Measurements from ENCODE around the gene SLFN11.

SLFN11 gene

DNA sequence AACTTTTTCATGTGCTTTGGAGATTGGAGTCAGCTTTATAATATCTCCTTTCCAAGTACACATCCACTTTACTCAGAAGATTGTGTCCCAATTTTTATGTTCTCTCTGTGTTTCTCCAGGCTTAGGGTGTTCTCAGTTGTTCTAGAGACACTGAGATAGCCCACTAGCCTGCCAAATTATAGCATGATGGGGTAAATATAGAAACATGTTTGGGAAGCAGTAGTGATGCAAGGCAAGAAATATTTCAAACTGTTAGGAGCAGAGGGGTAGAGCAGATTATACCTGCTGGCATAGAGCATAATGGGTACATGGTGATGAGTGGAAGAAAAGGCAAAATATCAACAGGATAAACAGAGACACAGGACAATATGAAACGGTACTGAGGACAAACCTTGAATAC lies 12.4 kb downstream of the SLFN11 start:
- H3K9me3 ChIP-seq (ENCODE audit: control insufficient read depth, low read length), result no peaks in the 10 kb centered on the region
- H3K27me3 ChIP-seq (ENCODE audit: control insufficient read depth, insufficient read depth, low read length), result no peaks in the 10 kb centered on the region
- no peak overlapping the region for H3K4me2 ChIP-seq (ENCODE audit: low read length)
- no peak overlapping the region for H3K27ac ChIP-seq
- no peaks in the 10 kb centered on the region for H3K79me2 ChIP-seq
- H3K4me1 ChIP-seq, result no peaks in the 10 kb centered on the region
- no peak overlapping the region for H3K9ac ChIP-seq
- TF ChIP-seq CTCF (IDR thresholded peaks at IDR 0.05), result no peak
- no peak overlapping the region for H2AFZ ChIP-seq
- H3K4me3 ChIP-seq (ENCODE audit: low read depth, low read length), result no peak overlapping the region
- no peaks in the 10 kb centered on the region for H3K36me3 ChIP-seq (ENCODE audit: control insufficient read depth, insufficient read depth, low read length)

- Histone ChIP-seq H3K27ac (no peak overlapping the region), H3K4me3 (ENCODE audit: low read depth, low read length) (no peak overlapping the region), H3K36me3 (ENCODE audit: control insufficient read depth, insufficient read depth, low read length) (no peaks in the 10 kb centered on the region), H3K9me3 (ENCODE audit: control insufficient read depth, low read length) (no peaks in the 10 kb centered on the region), H2AFZ (no peak overlapping the region), H3K4me2 (ENCODE audit: low read length) (no peak overlapping the region), H3K9ac (no peak overlapping the region), H3K4me1 (no peaks in the 10 kb centered on the region), H3K27me3 (ENCODE audit: control insufficient read depth, insufficient read depth, low read length) (no peaks in the 10 kb centered on the region), H3K79me2 (no peaks in the 10 kb centered on the region)
- no peak for TF ChIP-seq CTCF (IDR thresholded peaks at IDR 0.05)
Measured at GRCh38 chr17:35359398-35359797, 14.0 kb downstream of the SLFN11 start.

DNA sequence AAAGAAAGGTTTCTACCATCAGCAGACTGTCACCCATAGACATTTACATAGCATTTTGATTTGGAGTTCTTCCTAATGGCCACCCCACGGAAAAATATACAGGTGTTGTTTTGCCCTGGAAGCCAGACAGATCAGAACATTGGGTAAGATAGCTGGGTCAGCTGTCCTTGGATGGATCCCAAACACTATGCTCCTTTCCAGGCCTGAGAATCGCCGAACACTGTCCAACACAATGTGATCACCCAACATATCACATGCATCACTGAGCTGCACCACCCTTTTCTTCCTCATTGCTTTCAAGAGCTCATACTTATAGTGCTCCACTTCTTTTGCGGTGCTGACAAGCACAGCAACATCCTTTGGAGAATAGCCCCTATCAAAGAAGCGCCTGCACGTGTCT lies 21.1 kb downstream of the SLFN11 start:
- no peak overlapping the region for H3K27ac ChIP-seq
- no peaks in the 10 kb centered on the region for H3K27me3 ChIP-seq (ENCODE audit: control insufficient read depth, insufficient read depth, low read length)
- H3K4me1 ChIP-seq, result no peaks in the 10 kb centered on the region
- no peaks in the 10 kb centered on the region for H3K79me2 ChIP-seq
- no peak overlapping the region for H2AFZ ChIP-seq
- H3K9ac ChIP-seq, result no peak overlapping the region
- no peak for TF ChIP-seq CTCF (IDR thresholded peaks at IDR 0.05)
- no peak overlapping the region for H3K4me2 ChIP-seq (ENCODE audit: low read length)
- H3K36me3 ChIP-seq (ENCODE audit: control insufficient read depth, insufficient read depth, low read length), result no peaks in the 10 kb centered on the region
- H3K4me3 ChIP-seq (ENCODE audit: low read depth, low read length), result no peak overlapping the region
- H3K9me3 ChIP-seq (ENCODE audit: control insufficient read depth, low read length), result no peaks in the 10 kb centered on the region

DNA sequence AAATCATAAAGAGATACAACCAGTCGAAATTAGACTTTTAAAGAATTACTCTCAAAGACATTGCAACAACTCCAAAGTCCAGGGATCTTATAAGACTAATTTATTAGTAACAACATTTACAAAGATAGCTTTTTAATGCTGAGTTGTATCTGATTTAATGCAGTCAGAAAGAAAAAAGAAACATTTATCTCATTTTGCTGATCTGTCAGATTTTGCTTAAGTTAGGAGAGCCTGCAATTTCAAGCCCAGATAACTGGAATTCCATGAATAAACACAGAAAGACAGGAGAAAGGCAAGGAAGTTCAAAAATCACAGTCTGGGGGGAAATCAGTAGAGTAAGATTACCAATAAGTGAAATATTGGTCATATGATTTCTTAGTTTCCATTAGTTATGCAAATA lies 22.9 kb downstream of the SLFN11 start:
- no peak overlapping the region for H2AFZ ChIP-seq
- H3K9me3 ChIP-seq (ENCODE audit: control insufficient read depth, low read length), result no peaks in the 10 kb centered on the region
- H3K4me2 ChIP-seq (ENCODE audit: low read length), result no peak overlapping the region
- H3K4me1 ChIP-seq, result no peaks in the 10 kb centered on the region
- TF ChIP-seq CTCF (IDR thresholded peaks at IDR 0.05), result no peak
- H3K36me3 ChIP-seq (ENCODE audit: control insufficient read depth, insufficient read depth, low read length), result no peaks in the 10 kb centered on the region
- H3K27me3 ChIP-seq (ENCODE audit: control insufficient read depth, insufficient read depth, low read length), result no peaks in the 10 kb centered on the region
- H3K27ac ChIP-seq, result no peak overlapping the region
- H3K4me3 ChIP-seq (ENCODE audit: low read depth, low read length), result no peak overlapping the region
- no peak overlapping the region for H3K9ac ChIP-seq
- no peaks in the 10 kb centered on the region for H3K79me2 ChIP-seq

DNA sequence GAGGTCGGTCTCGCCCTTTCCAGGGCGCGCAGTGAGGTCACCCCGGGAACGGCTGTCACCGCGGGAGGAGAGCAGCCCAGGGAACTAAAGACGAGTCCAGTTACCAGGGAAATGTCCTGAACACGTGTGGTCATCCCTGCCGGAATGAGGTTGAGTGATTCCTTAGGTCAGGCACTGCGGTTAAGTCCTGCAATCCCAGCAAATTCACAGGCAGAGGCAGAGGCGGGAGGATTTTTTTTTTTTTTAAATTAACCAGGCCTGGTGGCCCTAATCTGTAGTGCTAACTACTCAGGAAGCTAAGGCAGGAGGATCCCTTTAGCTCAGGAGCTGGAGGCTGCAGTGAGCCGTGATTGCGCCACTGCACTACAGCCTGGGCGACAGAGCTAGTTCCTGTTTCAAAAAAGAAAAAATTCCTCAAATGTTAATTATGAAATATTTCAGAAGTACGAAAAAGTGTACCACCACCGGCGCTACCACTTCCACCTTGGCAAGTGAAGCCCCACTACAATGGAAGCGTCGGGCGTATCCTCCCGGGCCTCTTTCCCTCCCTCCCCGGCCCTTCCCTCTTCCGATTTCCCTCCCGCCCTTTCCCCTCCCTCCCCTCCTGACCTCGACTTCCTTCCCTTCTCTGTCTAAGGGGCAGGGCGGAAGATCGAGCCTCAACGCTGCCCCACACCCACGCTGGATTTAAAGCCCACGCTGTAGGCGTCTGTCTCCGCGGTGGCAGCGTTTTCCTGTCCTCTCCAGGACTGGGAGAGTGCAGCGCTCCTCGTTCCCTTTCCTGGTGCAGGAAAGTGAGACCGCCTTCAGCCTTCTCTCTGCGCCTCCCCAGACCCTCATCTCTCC lies 27.3 kb downstream of the SLFN11 start:
- H3K9ac ChIP-seq, result no peak overlapping the region
- no peaks in the 10 kb centered on the region for H3K9me3 ChIP-seq (ENCODE audit: control insufficient read depth, low read length)
- no peaks in the 10 kb centered on the region for H3K36me3 ChIP-seq (ENCODE audit: control insufficient read depth, insufficient read depth, low read length)
- H3K4me1 ChIP-seq, result no peaks in the 10 kb centered on the region
- peak overlapping the region; percentile 35 for H2AFZ ChIP-seq
- peaks cover 3% of the 10 kb centered on the region for H3K27me3 ChIP-seq (ENCODE audit: control insufficient read depth, insufficient read depth, low read length)
- peak overlapping the region; percentile 74 for H3K4me2 ChIP-seq (ENCODE audit: low read length)
- H3K79me2 ChIP-seq, result no peaks in the 10 kb centered on the region
- no peak for TF ChIP-seq CTCF (IDR thresholded peaks at IDR 0.05)
- peak overlapping the region; percentile 15 for H3K4me3 ChIP-seq (ENCODE audit: low read depth, low read length)
- H3K27ac ChIP-seq, result peak overlapping the region; percentile 33

Data from parathyroid adenoma (tissue), 2 donors.